SIG-M5 treated with dmso at 0.1 percent for 504 hours (cell line): Measurements from ENCODE around the gene ITGB2.
A peak's percentile ranks its signal among the peaks of the same experiment; 100 is the strongest.
"Not testable (repeated sequence)": the region's sequence is repeated elsewhere in the genome, so short reads cannot be mapped to it uniquely, and the experiment has no call there.

Experiments
- DNase-seq: peaks from one replicate; lab custom pipeline; 2025; ENCODE audit not compliant: unreplicated experiment; lab: John Stamatoyannopoulos, UW

Gene ITGB2

DNA sequence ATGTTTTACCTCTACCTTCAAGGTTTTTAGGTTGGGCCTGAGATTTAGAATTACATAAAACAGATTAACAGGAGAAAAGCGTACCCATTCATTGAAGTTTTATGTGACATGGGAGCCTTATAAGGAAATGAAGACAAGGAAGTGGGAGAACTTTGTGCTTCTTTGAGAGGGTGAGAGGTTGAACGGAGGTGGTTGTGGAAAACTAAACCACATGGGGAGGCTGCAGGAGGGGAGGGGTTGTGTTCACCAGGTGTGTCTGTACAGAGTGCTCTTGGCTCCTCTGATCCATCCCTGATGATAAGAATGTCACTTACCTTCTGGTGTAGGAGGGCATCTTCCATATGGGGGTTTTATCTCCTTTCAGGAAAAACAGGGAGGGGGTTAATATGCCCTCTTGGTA, 21.9 kb upstream of the ITGB2 start:
- DNase-seq, result no peak

DNA sequence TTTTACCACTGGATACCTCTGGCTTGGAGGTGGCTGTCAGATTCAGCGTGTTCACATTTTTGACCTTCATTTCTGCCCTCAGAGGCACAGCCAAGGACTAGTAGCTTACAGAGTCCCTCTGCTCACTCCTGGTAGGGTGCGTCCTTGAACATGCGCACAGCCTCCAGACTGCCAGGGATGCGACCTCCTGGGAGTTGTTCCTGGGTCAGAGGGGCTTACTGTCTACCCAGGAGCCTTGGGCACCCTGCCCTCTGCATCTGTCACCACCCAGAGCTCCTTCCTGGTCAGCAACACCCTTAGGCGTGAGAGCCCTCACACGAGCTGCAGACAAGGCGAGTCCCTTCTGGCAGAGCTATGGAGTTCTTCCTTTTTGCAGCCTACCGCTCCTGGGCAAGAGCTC, 20.9 kb upstream of the ITGB2 start:
- DNase-seq, result no peak

DNA sequence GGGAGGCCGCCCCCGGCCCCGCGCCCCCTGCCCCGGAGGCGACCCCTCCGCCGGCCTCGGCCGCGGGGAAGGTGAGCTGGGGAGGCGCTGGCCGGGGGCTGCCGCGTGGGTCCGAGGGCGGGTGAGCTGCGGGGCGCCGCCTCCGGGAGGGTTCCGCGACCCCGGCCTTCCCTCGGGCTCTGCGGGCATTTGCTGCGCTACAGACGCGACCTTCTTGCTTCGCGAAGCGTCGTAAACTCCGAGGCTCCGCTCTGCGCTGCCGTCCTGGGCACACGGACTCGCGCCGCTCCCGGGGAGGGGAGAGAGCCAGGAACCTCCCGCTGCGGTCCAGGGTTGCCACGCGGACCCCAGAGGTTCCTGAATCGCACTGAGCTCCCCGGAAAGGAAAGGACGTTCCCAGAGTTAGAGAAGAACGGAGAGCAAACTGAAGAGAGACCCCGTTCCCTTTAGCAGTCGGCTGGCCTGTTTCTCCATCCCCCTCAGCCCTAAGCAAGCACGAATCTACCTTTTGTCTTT, 19.5 kb upstream of the ITGB2 start:
- DNase-seq, result peak; percentile 47

DNA sequence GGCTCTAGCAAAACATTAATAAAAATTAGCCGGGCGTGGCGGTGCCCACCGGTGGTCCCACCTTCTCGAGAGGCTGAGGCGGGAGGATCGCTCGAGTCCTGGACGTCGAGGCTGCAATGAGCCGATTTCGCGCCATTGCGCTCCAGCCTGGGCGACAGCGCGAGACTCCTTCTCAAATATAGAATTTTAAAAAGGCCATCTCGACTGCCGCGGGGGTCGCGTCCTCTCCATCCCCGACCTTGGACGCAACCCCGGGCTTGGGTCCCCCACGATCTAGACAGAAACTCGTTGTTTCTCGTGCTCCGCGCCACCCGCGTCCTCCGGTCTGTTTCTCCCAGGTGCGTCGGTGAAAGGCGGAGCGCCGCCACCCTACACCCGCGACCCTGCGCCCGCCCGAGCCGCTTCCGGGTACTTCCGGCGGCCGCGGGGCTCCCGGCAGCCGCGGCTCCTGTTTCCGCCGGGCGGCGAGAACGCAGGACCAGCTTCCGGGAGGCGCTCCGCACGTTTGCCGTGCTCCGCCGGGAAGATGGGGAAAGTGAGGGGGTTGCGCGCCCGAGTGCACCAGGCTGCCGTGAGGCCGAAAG, 18.9 kb upstream of the ITGB2 start, which contains the start of gene SLX9:
SLX9 (plus strand) TSS at position 498 of the 584 bp plus-strand sequence; CDS start at position 527, 29 bp downstream.
- peak; percentile 86 for DNase-seq

DNA sequence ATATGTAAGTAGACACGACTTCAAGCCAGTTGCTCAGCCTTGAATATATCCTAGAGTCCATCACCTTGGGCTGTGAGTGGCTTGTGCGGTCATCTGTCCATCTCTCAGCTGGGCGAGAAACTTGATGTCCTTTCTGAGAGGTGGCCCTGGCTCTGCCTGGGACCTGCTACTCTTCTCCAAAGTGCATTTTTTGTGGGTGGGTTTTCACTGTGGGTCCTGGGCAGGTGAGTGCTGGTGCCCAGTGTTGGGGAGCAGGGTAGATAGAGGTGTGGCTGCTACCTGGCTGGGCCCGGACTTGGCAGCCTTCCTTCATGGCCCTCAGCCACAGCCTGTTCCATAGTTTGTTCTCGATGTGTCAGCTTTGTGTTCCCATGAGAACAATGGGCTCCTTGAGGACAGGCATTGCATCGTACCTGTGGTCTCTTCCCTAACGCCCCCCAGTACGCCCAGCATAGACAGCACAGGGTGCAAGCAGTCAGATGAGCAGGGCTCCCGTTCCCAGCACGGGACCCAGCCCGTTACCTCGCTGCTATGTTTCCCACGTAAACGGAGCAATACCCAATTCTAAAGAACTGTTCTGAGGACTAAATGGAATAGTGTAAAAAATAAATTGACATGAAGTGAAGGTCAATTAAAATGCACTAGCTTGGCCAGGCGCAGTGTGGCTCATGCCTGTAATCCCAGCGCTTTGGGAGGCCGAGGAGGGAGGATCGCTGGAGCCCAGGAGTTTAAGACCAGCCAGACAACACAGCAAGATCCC, 18.3 kb upstream of the ITGB2 start:
- DNase-seq, result no peak

DNA sequence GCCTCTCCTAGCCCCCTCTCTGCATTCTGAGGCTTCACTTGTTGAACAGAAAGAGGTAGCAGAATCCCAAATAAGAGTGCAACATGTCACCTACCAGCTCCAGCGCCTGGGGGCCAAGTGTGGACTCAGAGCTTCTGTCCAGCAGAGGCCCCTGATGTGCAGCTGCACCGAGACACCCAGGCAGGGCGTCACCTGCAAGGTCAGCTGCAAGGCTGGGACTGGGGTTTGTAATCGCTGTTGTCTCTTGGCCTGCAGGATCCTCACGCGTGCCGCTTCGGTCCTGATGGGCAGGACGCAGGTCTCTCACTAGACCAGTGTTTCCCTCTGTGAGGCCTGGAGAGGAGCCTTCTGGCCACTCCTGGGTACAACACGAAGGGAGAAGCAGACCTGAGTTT, 14.8 kb upstream of the ITGB2 start:
- no peak for DNase-seq

DNA sequence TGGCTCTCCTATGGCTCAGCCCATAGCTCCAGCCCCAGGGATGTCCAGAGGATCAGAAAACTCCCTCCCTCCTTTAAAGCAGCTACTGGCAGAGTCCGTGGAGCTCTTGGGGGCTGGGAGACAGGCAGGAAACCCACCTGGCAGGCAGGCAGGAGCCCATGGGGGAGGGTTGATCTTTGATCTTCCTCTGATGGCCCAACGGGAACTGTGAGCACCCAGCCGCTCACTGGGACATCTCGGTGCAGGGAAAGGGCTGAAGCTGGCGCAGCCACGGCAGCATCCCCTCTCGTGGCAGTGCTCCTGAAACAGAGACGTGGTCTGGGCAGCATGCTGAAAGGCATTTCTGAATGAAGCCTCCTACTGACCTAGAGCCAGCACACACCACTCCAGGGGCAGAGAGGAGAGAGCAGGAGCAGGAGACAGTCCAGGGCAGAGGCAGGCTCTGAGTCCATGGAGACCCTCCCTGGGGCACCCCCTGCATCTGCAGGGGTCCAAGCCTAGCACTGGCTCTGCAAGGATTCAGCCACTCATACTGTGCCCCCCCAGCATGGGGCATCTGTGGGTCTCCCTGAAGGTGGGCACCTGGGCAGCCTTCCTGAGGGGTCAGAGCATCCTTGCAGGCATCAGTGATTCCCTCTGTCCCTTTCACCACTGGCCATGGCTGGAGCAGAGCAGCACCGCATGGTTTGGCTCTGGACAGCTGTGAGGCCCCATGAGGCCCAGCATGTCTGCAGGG, 14.3 kb upstream of the ITGB2 start:
- no peak for DNase-seq

DNA sequence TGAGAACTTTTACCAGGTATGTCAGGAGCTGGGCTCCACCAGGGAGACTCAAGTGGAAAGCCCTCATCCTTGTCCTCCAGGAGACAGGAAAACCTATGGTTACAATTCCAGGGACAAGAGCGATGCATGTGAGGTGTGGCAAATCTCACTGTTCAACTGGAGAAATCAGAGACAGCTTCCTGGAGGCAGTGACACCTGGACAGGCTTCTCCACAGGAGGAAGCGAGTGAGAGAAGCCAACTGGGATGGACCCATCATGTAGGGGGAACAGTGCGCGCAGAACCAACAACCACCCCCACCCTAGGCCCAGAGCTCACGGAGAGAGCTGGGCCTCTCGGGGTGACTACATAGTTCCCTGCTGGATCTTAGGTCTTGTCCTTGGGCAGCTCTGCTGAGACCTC, 13.6 kb upstream of the ITGB2 start:
- no peak for DNase-seq

DNA sequence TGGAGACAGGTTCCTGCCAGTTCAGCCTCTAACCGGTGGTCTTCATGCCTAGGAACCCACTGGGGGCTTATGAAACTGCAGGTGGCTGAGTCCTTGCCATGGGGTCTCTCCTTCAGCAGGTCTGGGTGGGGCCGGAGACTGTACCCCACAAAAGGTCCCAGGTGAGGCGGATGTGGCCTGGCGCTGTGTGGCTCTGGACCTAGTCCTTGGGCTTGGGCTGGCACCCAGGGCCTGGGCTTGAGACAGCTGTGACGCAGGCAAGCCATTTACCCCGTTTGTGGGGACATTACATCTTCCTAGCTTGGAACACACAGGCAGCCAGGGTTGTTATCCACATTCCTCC, 13.2 kb upstream of the ITGB2 start:
- no peak for DNase-seq

DNA sequence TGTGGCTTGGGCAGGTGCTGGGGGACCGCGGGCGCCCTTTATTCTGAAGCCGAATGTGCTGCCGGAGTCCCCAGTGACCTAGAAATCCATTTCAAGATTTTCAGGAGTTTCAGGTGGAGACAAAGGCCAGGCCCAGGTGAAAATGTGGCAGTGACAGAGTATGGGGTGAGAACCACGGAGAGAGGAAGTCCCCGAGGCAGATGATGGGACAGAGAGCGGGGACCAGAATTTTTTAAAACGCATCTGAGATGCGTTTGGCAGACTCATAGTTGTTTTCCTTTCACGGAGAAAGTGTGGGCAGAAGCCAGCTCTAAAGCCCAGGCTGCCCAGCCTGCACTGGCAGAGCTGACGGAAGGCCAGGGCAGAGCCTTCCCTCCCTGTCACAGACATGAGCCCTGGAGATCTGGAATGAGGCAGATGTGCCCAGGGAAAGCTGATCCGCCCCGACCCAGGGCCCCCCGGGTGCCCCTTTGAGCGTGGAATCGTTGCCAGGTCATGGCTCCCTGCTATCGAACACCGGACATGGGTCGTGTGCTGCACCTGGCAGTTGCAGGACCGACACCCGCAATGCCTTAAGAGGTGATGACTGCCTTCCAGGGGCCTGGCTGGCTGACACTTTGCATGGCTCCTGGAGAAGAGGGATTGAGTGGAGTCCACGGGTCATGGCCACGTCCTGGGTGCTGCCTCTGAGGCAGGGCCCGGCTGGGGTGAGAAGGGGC, 12.7 kb upstream of the ITGB2 start:
- no peak for DNase-seq

DNA sequence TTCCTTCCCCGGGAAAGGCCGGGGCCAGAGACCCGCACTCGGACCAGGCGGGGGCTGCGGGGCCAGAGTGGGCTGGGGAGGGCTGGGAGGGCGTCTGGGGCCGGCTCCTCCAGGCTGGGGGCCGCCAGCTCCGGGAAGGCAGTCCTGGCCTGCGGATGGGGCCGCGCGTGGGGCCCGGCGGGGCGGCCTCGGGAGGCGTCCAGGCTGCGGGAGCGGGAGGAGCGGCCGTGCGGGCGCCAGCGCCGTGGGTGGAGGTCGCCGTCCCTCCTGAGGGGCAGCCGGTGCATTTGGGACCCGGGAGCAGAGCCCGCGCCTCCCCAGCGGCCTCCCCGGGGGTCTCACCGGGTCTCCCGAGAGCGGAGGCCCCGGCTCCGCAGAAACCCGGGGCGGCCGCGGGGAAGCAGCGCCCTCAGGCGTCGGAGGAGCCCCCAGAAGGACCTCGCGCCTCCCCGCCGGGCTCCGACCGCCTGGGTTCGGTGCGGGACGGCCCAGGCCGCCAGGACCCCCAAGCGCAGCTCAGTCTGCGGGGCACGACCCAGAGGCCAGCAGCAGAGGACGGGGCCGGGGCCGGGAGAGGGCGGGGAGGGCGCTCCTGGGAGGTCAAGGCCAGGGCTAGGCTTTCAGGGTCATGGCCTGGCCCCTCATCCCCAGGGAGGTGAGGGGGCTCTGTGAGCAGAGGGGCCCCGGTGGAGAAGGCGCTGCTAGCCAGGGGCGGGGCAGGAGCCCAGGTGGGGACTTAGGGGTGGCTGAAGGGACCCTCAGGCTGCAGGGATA, 11.9 kb upstream of the ITGB2 start:
- DNase-seq, result no peak

DNA sequence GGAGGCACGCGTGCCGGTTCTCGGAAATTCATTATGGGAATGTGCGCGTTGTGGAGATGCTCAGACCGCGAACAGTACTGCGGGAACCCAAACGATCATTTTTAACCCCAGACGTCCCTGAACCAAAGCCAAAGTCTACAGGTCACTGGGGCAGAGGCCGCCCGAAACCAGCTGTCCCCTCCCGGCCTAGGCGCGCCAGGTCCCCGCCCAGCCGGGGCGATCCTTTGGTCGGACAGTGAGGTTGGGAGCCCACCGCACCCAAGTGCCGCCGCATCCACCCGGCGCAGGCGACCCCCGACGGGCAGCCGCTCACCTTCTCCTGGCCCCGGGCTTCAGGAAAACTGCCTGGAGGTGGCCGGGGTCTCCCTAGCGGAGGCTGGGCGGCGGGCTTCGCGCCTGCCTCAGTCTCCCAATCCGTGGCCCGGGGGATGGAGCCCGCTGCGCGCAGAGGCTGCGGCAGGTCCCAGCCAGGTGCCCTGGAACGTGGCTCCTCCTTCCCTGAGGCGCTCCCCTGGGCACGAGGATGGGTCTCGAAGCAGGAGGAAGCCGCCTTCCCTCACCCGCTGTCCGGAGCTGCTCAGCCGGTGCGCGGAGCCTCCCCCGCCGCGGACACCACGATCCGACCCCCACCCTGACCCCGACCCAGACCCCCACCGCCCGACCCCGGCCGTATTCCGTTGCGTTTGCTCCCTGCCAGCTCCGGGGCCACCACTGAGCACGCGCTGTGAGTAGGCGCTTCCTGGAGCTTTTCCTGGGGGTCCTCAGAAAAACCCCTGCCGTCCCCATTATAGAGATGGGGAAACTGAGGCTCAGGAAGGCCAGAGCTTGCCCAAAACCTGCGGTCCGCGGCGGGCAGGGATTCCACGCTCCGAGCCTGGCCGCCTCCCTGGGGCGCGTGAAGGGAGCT, 11.1 kb upstream of the ITGB2 start:
- DNase-seq, result no peak

DNA sequence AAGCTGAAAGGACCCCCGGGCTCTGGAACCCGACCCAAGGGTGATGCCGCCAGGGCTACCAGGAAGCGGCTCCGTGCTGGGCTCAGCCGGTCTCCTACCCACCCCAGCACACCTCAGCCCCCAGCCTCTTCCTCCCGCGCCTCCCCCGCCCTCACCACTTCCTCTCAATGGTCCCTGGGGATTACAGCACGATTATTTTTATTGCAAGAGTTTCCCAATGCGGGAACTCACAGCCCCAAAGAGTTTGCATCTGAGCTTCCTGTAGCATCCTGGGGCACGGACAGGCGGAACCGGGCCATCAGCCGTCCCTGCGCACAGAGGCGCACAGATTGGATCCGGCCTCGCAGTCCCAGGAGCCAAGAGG, 10.4 kb upstream of the ITGB2 start:
- peak; percentile 92 for DNase-seq

DNA sequence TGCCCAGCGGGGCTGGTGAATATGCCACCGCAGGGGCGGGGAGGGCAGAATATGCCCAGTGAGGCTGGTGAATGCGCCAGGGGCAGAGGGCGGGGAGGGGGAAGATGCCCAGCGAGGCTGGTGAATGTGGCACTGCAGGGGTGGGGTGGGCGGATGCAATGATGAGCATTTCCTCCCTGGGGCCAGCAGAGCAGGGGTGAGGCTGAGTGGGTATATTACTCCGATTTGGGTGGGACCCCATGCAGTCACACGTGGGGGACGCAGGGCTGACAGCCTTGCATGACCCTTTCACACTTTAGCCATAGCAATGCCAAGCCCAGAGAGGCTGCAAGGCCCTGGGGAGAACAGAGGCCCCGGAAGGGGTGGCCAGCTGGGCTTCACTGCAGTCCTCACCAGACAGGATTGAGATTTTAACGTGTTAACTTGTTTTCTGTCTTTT, 9.9 kb upstream of the ITGB2 start:
- peak; percentile 44 for DNase-seq

DNA sequence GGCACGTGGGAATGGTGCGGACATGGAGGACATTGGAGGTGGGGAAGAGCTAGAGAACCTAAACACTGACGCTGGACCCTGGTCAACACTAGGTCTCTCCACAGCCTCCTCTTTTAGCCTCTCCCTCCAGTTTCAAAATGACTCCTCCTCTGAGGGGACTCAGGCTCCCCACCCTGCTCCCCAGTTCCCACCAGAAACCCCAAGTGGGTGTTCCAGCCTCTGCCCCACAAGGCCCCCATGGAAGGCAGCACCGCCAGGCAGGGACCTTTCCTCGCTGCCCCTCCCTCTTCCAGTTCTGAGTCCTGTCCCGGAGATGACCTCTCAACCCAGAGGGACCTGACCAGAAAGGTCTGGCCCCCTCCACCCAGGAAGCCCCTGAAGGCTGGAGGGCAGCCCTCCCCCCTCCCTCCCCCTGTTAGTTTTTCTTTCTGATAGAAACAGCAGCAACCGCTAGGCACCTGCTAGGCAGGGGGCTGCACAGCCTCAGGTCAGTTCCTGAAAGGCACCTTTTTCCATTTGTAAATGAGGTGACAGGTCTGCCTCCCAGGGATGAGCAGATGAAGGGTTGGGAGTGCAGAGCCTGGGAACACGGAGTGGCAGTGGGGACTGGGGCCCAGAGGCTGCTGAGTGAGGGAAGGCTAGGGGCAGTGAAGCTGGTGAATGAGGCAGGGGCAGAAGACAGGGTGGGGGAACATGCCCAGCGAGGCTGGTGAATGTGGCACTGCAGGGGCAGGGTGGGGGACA, 9.3 kb upstream of the ITGB2 start:
- DNase-seq, result no peak

DNA sequence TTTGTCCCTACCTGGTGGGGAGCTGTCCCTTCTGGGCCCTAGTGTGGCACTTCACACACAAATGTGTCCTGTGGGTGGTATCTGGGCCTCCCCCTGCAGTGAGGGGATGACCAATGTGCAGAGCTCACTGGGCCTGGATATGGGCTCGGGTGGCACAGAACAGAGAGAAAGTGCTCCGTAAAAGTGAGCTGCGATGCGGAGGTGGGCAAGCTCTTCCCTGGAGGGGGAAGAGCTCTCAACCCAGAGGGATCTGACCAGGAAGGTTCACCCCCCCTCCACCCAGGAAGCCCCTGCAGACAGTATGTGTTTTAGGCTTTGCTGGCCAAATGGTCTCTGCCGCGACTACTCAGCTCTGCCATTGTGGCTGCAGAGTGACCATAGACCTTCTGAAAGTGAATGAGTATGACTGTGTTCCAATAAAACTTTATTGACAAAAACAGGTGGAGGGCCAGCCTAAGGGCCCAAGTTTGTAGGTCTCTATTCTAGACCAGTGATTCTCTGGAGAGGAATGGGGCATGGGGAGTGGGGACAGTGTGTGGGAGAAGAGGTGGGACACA, 8.6 kb upstream of the ITGB2 start:
- no peak for DNase-seq

DNA sequence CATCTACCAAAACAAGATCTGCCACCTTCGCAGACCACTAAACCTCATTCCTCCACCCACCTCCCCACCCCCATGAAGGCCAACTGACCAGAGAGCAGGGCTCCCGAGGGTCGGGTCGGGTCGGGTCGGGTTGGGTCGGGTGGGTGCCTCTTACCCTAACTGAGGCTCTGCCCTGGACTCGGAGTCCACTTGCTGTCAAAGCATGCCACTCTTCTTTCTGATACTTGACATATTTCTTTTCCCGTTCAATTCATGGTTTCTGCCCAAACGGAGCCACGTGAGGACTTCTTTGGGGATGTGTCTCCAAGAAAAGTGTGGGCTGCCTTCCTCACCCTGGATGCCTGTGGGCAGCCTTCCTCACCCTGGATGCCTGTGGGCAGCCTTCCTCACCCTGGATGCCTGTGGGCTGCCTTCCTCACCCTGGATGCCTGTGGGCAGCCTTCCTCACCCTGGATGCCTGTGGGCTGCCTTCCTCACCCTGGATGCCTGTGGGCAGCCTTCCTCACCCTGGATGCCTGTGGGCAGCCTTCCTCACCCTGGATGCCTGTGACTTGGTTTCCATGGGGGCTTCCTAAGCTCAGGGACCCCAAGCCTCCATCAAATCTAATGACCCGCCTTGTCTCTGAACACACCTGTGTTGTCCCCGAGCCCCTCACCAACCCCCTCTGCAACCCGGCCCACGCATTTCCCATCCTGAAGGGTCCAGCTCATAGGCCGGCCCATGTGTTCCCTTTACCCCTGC, 8.0 kb upstream of the ITGB2 start:
- not testable (repeated sequence) for DNase-seq
